Stimulated activated CD8-positive, alpha-beta memory T cell treated with anti-CD3 and anti-CD28 coated beads, Interleukin-4, amount 100 ng/mL, for 1 hour (primary cell): ENCODE data around the gene PANK2.

Experiments
- DNase-seq, 2 donors: peaks; one replicate each; pipeline ENCODE4 v3.0.0-alpha.2; 2020; ENCODE audit warnings: low read depth in 2 of 2, low spot score in 1 of 2

Gene PANK2

DNA sequence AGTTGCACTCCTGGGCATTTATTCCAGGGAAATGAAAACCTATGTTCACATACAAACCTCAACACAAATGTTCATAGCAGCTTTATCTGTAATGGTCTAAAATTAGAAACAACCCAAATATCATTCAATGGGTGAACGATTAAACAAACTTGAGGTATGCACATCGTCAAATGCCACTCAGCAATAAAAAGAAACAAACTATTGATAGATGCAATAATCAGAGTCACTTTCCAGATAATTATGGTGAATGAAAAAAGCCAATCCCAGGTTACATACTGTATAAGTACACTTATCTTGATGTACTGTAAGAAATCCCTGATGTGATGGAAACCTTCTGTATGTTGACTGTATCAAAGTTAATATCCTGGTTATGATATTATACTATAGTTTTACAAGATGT lies 87.3 kb downstream of the PANK2 start:
- DNase-seq, result no peak
